Astrocyte of the cerebellum (primary cell): ENCODE measurements around the gene GJA4.

Experiments used
- DNase-seq: peaks from one replicate; pipeline ENCODE4 v3.0.0-alpha.2; 2011; ENCODE audit warnings: low read depth
- H3K4me3 ChIP-seq: 2 replicates; pipeline ENCODE4 v1.5.1; 2011; ENCODE audit warnings: mild to moderate bottlenecking, low read depth, low read length, moderate library complexity
- in situ Hi-C: cut with HindIII; loops from 2 replicates; pipeline ENCODE4 v1.10.0; 2017; ENCODE audit warnings: low sequenced_read_pairs
- TF ChIP-seq, protein P1 (sequence below): IDR thresholded peaks from 2 replicates; pipeline ENCODE4 v1.5.1; 2012; ENCODE audit warnings: low read length, low read depth, moderate library complexity, mild to moderate bottlenecking; ENCODE audit errors: missing control alignments

Gene GJA4

DNA sequence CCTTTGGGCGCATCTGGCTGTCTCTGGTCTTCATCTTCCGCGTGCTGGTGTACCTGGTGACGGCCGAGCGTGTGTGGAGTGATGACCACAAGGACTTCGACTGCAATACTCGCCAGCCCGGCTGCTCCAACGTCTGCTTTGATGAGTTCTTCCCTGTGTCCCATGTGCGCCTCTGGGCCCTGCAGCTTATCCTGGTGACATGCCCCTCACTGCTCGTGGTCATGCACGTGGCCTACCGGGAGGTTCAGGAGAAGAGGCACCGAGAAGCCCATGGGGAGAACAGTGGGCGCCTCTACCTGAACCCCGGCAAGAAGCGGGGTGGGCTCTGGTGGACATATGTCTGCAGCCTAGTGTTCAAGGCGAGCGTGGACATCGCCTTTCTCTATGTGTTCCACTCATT is 35.4 kb upstream of the GJA4 start:
- in situ Hi-C loops: no loop called here
- TF ChIP-seq, protein P1, sequence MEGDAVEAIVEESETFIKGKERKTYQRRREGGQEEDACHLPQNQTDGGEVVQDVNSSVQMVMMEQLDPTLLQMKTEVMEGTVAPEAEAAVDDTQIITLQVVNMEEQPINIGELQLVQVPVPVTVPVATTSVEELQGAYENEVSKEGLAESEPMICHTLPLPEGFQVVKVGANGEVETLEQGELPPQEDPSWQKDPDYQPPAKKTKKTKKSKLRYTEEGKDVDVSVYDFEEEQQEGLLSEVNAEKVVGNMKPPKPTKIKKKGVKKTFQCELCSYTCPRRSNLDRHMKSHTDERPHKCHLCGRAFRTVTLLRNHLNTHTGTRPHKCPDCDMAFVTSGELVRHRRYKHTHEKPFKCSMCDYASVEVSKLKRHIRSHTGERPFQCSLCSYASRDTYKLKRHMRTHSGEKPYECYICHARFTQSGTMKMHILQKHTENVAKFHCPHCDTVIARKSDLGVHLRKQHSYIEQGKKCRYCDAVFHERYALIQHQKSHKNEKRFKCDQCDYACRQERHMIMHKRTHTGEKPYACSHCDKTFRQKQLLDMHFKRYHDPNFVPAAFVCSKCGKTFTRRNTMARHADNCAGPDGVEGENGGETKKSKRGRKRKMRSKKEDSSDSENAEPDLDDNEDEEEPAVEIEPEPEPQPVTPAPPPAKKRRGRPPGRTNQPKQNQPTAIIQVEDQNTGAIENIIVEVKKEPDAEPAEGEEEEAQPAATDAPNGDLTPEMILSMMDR: no peak
- DNase-seq: no peak
- no peak overlapping the region for H3K4me3 ChIP-seq

DNA sequence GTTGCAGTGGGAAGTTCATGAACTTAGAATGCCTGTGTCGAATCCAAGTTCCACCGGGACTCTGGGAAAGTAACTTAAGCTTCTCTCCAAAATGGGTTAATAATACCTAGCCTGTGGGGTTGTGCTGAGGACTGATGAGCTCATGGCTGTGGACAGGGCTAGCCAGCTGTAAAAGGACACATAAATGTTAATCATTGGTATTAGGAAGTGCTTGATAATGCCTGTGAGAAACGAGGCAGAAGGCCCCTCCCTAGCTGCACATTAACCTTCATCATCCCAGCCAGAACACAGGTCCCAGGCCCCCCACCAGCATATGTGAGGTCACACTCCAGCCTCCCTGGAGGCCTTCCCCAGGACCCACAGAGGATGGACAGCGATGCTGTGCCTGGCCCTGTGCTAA is 34.0 kb upstream of the GJA4 start:
- no peak for DNase-seq
- TF ChIP-seq, protein P1: no peak
- in situ Hi-C loops: no loop called here
- H3K4me3 ChIP-seq: no peak overlapping the region

DNA sequence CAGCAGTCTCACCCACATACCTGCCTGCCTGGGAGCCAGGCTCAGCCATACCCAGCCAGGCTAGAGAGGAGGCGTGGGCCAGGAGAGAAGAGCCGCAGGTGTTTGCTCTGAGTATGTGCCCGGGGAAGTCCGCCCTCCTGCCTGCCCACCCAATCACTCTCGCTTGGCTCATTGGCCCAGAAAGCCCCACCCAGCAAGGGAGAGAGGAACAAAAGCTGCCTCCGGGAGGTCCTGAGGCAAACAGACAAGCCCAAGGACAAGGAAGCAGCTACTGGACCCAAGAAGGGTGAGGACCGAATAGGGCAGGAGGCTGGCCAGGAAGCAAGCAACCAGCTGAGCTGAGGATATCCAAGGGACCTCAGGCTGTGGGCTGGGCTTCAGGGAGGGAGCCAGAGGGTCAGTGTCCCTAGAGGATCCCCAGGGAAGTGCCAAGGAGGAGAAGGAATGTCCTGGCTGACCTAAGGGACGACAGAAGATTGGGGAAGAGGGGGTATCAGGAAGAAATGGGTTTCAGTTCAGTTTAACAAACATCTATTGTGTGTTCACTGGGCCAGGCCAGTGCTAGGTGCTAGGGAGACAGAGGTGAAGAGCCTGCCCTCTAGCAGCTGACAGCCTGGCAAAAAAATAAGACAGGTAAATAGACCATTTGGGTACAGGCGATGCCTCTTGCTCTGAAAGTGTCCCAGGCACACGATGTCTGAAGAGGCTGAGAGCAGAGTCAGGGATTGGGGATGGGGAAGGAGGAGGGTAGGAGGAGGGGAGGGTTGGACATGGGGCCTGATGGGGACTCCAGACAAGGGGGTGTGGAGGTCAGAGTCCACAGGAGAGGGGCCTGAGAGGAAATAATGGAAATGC is 33.1 kb upstream of the GJA4 start, which contains the start of gene GJB4:
Gene GJB4 (plus strand): TSS at position 238 of the 855 bp plus-strand sequence. CDS start 1,515 bp downstream, outside the sequence.
- TF ChIP-seq, protein P1: no peak

DNA sequence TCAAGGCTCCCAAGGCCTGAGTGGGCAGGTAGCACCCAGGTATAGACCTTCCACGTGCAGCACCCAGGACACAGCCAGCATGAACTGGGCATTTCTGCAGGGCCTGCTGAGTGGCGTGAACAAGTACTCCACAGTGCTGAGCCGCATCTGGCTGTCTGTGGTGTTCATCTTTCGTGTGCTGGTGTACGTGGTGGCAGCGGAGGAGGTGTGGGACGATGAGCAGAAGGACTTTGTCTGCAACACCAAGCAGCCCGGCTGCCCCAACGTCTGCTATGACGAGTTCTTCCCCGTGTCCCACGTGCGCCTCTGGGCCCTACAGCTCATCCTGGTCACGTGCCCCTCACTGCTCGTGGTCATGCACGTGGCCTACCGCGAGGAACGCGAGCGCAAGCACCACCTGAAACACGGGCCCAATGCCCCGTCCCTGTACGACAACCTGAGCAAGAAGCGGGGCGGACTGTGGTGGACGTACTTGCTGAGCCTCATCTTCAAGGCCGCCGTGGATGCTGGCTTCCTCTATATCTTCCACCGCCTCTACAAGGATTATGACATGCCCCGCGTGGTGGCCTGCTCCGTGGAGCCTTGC is 31.5 kb upstream of the GJA4 start:
- no peak overlapping the region for H3K4me3 ChIP-seq
- TF ChIP-seq, protein P1: no peak
- DNase-seq: no peak
- in situ Hi-C loops: no loop called here

More for the DNA sequence above, 33.1 kb upstream of the GJA4 start, which contains the start of gene GJB4:
- no peak within 1 kb of the TSS for H3K4me3 ChIP-seq
- no peak for DNase-seq
- in situ Hi-C loops: no loop called here

DNA sequence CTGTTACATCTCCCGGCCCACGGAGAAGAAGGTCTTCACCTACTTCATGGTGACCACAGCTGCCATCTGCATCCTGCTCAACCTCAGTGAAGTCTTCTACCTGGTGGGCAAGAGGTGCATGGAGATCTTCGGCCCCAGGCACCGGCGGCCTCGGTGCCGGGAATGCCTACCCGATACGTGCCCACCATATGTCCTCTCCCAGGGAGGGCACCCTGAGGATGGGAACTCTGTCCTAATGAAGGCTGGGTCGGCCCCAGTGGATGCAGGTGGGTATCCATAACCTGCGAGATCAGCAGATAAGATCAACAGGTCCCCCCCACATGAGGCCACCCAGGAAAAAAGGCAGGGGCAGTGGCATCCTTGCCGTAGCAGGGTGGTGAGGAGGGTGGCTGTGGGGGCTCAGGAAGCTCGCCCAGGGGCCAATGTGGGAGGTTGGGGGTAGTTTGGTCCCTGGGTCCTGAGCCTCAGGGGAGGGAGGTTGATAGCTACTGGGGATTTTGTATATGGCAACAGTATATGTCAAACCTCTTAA is 31.0 kb upstream of the GJA4 start:
- in situ Hi-C loops: no loop called here
- DNase-seq: no peak
- H3K4me3 ChIP-seq: no peak overlapping the region
- TF ChIP-seq, protein P1: no peak

DNA sequence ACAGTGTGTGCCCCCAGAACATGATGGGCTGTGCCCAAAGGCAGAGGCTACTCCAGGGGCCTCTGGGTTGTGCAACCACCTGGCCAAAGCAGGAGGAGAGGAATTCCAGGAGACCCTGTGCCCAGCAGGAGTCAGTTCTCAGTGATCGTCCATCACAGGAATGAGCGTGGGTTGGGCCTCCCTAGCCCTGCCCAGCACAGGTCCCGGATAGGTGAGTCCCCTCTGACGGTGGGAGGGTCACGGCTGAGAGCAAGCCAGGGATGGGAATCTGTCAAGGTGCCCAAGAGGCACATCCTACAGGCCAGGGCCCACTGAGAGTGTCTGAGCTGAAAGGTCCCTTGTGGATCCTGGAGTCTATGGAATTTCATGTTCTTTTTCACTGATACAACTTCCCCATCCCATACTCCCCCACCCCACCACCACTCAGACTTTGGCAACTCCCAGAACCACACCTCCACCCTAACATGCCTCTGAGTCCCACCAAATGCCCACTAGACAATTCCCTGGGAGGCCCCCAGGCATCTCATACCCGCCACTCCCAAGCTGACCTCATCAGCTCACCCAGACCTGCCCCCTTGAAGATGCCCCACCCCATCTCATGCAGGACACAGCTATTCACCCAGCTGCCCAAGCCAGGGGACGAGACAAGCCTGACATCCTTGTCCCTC is 30.2 kb upstream of the GJA4 start:
- no peak for DNase-seq
- TF ChIP-seq, protein P1: no peak
- in situ Hi-C loops: no loop called here
- no peak overlapping the region for H3K4me3 ChIP-seq
